Measurements from ENCODE around the gene SNAP47.

Gene SNAP47

DNA sequence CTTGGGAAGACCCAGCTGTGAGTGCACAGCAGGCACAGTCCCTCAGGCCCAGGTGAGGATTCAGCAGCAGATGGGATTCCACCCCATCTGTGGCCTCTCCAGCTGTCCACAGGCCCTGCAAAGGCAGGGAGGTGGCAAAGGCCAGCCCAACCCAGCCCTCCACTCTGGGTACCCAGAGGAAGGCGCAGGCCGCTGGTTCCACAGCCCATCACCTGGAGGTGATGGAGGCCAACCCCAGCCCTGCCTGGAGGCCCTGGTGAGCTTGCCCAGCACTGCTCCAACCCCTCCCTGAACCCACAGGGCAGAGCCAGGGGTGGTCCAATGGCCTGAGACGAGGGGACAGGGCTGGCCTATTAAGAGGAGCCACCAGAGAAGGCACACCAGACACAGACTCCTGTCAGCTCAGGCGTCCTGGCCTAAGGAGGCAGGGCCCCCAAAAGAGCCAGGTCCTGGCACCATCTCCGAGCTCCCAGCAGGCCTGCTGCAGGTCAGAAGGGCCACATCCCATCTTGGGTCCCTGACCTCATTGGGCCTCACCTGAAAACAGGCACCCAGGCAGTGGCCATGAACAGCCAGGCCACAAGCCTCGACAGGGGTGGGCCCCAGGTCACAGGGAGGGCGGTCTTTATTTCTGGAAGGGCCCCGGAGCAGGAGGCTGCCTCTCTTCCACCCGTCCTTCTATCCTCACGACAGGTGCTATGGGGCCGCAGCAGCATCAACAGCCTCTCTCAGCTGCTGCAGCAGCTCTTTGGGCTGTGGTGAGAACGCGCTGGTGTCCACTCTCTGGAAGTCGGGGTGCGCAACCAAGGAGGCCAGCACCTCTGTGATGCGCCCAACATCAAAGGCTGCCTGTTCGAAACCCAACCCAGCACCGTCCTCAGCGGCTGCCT is 3.3 kb upstream of the SNAP47 start:
- DNase-seq (ENCODE audit: low read depth in 3 of 3, low spot score in 1 of 3), result no peak

DNA sequence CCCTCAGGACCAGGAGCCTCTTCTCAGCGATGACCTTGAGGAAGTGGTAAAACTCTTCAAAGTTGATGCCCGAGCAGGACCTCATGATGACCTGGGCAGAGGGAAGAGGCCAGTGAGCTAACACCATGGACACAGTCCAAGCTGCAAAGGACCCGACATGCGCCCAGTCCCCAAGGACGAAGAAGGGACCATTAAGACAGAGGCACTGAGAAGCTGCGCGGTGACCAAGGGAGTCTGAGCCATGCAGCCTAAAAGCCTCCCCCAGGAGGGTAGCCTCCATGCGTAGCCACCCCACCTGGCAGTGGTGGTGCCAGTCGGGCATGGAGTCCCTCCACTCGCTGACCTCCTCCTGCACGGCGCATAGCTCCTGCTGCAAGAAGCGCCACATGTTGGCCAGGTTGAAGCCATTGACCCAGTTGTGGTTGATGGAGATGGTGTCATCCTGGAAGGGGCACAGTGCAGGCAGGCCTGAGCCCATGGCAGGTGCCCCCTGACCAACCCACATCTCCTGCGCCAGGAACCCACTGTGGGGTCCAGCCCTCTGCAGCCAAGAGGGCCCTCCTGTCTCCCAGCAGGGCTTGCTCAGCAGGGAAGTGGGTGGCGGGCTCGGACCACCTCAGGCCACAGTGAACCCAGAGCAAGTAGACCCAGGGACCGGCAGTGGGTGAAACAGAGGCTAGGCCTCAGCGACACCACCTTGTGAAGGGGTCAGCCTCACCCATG is 2.5 kb upstream of the SNAP47 start:
- DNase-seq (ENCODE audit: low read depth in 3 of 3, low spot score in 1 of 3), result no peak

DNA sequence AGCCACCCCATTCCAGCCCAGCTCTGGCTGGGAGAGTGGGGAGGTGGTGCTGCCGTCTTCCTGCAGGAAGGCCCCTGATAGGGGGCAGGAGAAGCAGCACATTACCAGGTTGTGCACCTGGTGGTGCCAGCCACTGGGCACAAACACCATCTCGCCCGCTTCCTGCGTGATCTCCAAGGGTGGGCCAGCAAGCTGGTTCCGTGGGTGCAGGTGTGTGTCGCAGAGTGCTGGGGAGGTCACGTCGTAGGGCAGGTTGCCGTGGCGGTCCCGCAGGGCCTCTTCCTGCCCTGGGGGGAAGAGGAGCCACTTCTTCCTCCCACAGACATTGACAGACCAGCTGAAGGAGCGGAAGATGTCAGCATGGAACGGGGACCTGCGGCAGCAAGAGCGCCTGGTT is 1.9 kb upstream of the SNAP47 start:
- no peak for DNase-seq (ENCODE audit: low read depth in 3 of 3, low spot score in 1 of 3)

DNA sequence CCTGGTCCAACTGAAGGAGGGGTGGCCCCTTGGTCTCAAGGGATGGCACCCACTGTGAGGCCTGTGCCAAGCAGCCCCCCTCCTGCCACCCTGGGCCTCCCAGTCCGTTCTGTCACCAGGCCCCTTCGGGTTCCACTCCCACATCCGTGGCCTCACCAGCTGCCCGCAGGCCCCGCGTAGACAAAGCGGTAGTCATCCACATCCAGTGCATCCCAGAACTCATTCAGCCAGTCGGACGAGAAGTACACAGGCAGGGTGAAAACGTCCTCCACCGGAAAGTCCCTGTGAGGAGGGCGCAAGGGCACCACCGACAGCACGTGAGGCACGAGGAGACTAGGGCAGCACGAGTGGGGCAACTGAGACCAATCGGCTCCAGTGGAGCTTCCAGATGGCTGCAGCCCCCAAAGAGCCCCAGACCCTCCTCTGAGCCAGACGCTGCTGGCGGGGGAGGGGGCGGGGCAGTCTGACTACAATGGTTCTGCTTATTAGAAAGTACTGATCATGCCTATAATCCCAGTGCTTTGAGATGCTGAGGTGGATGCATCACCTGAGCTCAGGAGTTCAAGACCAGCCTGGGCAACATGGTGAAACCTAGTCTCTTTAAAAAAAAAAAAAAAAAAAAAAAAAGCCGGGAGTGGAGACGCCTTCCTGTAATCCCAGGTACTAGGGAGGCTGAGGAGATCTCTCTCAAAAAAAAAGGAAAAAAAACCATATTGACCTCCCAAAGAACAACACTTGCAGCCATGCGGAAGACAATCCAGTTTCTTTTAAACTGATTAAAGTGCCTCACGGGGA is 1.3 kb upstream of the SNAP47 start:
- no peak for DNase-seq (ENCODE audit: low read depth in 3 of 3, low spot score in 1 of 3)

DNA sequence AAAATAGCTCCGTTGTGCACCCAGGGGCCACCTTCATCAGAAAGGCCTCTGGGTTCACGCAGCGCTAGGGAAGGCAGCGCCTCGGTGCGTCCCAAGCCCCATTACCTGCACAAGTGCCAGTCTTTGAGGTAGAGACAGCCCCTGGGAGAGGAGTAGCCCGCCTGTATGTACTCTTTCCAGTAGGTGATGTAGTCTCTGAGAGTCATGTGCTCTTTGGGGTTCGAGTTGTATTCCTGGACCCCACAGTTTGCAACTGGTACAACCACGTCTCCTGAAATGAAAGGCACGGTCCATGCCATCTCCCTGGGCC is 734 bp upstream of the SNAP47 start:
- no peak for DNase-seq (ENCODE audit: low read depth in 3 of 3, low spot score in 1 of 3)

DNA sequence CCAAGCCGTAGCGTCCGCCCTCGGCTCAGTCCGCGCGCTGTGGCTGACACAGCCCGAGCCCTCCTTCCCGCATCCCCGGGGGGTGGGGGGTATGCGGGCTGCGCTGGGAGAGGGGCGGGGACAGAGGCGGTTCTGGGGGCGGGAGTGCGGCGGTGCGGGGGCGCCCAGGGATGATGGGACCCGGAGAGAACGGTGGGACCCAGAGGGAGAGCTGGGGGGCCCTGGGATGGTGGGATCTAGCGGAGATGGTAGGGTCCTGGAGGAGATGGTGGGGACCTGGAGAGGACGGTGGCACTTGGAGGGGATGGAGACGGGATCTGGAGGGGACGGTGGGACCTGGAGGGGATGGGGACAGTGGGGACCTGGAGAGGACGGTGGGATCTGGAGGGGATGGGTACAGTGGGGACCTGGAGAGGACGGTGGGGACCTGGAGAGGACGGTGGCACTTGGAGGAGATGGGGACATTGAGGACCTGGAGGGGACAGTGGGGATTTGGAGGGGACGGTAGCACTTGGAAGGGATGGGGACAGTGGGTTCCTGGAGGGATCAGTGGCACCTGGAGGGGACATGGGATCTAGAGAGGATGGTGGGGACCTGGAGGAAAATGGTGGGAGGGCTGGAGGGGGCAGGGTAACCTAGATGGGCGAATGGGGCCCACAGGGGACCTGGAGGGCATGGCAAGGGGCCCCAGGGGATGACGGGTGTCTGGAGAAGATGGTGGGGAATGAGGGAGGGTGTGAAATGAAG is 477 bp downstream of the SNAP47 start:
- no peak for DNase-seq (ENCODE audit: low read depth in 3 of 3, low spot score in 1 of 3)

DNA sequence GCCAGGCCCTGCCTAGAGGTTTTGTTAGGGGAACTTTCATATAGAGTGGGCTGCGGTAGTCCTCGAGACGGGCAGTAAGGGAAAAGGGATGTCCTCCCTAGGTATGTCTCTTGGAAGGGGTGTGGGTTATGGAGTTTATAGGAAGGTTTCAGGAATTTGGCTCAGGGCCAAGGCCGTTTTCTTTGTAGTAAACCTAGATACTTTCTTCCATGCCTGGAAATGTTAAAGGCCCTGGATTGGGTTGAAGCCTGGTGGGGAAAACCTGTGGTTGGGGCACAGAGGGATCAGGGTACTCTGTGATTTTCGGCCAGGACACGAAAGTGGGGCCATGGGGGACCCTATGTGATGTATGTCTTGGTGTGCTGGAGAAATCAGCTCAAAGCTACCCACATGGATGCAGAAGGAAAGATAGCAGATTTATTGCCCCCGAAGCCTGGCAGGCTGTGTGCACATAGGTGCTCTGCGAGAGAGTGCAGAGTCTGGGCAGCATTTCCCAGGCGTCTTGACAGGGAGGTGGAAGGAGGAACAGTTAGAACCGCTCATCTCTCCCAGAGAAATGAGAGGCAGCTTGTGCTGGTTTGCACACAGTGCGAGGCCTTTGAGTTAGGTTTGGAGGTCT is 1.7 kb downstream of the SNAP47 start:
- no peak for DNase-seq (ENCODE audit: low read depth in 3 of 3, low spot score in 1 of 3)

DNA sequence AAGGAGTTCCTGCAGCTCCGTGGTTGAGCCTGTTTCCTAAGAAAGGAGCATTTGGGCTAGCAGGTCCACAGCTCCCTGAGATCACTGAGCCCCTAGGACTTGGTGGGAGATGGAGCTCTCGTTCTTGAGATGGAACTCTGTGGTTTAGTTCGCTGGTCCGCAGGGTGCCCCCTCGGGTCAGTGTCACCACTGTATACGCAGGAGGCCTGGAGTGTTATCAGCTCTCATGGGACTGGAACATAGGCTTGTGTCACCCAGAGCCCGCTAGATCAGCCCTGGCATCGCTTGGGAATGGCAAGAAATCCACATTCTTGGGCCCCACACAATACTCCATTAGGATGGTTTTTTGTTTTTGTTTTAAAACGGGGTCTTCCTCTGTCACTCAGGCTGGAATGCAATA is 3.6 kb downstream of the SNAP47 start:
- DNase-seq (ENCODE audit: low read depth in 3 of 3, low spot score in 1 of 3), result no peak

DNA sequence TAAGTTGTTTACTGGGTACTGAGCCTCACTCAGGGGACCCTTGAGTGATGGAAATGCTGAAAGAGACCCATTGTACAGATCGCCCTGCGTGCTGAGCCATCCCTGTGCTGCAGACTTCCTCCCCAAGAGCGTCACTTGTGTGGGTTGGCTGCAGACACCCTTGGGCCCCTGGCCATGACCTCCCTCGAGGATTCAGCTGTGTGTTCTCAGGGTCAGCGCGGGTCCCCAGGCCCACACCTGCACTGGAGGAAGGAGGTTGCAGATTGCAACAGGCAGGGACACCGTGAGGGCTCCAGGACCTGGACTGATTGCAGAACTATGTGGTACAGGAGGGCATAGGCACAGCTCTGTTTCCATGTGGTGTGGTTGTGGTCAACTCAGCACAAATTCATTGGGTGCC is 4.4 kb downstream of the SNAP47 start:
- no peak for DNase-seq (ENCODE audit: low read depth in 3 of 3, low spot score in 1 of 3)

DNA sequence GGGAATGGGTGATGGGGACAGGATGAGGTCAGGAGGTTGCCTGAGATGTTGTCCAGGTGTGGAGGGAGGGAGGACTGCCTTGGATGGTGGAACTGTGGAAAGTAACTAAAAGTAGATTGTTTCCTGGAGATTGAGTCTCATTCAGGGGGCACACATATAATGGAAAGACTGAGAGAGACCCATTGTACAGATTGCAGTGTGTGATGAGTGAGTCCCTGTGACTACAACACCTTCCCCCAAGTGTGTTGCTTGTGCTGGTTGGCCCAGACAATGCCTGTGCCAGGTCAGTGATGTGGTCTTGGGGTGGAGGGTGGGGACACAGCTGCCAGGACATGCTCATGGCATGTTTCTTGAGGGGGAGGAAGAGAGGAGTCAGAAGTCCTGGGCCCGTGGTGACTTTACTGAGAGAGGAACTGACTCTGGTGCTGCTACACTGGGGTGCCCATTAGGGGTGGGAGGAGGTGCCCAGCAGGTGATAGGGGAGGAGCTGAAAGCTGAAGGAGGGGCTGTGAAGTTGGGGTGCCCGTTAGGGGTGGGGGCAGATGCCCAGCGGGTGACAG is 5.2 kb downstream of the SNAP47 start:
- DNase-seq (ENCODE audit: low read depth in 3 of 3, low spot score in 1 of 3), result no peak

DNA sequence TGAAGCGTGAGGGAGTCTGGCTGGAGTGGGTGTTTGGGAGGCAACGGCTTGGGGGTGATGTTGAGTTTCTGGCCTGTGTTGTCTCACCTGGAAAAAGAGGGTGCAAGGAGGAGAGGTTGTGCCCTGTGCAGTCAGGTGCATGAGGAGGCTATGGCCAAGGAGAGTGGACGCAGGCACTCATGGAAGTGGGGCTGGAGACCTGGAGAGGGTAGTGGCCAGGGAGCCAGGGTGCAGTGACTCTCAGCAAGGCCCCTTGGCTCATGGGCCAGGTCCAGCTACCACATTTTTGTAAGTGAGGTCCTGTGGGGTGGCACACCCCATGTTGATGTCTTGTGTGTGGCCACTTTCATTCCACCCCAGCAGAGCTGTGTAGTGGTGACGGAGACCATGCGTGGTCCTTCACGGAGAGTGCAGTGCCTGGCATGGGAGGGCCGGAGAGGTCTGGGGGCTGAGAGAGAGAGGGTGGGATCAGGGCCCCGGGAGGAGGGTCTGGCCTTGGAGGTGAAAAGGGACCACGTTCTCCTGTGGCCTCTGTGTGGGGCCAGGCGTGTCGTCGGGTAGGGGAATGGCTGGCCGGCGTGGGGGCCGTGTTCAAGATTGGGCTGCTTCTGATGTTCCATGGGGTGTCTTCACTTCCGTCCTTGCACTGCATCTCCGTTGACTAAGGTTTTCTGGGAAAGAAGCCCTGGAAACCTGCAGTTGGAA is 6.1 kb downstream of the SNAP47 start:
- no peak for DNase-seq (ENCODE audit: low read depth in 3 of 3, low spot score in 1 of 3)

DNA sequence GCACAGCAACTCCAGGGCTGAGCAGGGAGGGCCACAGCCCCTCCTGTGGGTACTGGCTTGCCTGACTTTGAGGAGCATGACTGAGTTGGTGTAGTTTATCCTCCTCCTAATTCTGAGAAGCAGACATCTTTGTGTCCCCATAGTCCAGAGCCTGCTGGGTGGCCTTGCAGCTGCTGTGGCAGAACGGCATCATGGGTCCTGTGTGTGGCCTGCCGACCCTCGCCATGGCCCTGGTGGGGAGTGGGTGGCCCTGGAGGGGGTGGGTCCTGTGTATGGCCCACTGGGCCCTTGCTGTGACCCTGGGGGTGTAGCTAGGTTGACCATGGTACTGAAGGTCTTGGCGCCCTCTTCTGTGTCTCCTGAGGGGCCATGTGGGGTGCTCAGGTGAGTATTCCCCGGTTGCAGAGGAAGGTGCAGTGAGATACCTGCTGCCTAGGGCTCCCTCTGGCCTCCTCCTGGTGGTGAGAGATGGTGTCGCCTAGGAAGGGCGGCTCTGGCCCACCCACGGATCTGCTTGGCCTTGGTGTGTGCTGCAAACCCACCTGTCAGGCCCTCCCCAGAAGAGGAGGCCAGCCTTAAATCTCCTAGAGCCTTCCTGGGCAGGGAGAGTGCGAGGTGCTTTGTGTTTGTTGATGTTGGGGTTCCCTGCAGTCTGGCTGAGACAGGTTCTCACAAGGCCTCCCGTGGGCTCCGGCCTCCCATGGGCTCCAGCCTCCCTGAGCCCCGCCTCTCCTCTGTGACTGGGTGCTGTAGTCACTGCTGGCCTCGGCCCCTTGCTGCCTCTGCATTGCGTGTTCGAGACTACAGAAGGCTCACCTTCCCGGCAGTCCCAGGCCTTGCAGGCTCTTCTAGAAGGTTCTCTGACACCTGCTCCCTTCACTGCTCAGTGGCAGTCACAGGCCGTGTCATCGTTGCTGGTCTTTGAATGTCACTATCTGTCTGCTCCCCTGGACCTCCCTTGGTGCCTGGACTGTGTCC is 7.8 kb downstream of the SNAP47 start:
- no peak for DNase-seq (ENCODE audit: low read depth in 3 of 3, low spot score in 1 of 3)

DNA sequence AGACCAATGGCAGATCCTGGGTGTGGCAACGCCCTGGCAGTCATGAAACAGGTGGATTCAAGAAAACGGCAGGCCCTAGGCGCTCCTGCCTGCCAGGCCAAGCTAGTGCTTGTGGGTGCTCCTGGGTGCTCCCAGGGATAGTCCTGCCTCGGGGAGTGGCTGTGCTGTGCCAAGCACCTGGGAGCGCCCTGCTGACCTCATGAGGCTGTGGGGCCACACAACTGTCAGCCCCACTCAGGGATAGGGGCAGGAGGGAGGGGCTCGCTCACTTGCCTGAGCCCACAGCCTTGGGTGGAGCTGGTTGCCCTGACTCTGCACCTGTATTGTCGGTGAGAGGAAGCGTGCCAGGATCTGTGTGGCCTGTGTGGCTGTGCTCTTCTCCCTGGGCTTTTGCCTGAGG is 9.4 kb downstream of the SNAP47 start:
- DNase-seq (ENCODE audit: low read depth in 3 of 3, low spot score in 1 of 3), result no peak

DNA sequence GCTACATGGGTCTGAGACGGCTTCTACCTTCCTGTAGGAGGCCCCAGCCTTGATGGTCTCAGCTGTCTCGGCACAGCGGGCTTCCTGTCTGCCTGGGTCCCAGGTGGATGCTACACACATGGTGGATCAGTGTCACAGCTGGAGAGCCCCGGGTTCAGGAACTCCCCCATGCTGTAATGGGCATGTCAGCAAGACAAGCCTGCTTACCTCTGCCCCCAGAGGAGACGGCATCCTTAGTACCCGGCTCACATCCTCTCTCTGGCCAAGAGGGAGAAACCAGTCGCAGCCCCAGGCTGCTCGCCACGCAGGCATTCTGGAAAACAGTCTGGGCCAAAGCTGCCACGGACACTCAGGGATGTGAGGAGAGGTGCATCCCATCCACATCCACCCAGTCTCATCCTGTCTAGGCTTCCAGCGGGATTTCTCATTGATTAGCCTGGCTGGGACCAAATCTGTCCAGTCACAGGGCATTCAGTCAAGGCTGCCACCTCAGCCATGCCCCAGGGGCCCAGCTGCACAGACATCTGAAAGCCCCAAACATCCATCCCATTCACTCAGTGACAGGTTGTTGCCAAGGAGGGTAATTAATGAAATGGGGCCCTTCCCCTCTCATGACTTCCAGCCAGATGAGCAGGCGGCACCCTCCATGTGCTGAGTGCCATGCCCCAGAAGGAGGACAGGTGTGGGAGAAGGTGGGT is 10.5 kb downstream of the SNAP47 start:
- DNase-seq (ENCODE audit: low read depth in 3 of 3, low spot score in 1 of 3), result no peak

DNA sequence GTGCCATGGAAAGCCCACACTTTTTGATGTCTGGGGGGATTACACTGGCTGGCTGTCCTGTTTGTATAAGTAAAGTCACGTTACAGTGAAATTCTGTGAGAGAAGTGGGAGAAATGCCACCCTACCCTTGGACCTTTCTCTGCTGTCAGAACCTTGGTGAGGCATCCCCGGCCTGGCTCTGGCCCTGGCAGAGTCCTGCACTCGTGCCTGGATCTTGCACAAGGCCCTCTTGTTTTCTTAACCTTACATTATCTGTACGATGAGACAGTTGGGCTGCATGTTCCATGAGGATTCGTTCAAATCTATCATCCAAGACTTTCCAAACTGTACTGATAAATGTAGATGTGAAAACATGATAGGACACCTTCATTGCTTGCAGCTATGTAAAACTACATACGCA is 11.4 kb downstream of the SNAP47 start:
- DNase-seq (ENCODE audit: low read depth in 3 of 3, low spot score in 1 of 3), result no peak

DNA sequence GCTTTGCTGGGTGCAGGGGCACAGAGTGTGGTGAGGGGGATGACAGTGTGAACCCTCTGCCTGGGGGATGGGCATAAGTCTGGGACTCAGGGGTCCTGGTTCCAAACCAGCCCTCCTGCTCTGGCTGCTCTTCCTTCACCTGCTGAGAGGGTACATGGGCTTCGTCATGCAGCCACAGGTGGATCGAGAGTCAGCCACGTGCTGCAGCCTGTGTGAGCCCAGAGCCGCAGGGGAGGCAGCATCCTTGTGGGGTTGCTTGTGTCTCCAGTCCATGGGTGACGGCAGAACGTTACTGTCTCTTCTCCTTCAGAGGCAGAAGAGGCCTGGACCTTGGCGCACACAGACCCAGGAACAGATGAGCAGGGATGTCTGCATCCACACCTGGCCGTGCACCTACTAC is 12.1 kb downstream of the SNAP47 start:
- no peak for DNase-seq (ENCODE audit: low read depth in 3 of 3, low spot score in 1 of 3)

DNA sequence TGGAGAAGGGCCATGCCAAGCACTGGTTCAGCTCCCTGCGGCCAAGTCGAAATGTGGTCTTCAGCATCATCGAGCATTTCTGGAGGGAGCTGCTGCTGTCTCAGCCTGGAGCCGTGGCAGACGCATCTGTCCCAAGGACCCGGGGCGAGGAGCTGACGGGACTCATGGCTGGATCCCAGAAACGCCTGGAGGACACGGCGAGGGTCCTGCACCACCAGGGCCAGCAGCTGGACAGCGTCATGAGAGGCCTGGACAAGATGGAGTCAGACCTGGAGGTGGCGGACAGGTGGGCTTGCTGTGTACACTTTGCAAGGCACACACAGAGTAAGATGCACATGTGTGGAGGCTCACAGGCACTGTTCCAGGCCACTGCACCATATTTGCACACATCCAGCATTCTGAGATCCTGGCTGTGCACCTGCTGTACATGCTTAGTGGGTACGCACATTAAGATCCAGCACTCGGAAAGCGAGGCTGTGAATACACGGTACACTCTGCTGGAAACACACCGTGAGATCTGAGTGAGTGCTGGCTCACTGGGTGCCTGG is 12.8 kb downstream of the SNAP47 start:
- no peak for DNase-seq (ENCODE audit: low read depth in 3 of 3, low spot score in 1 of 3)
